Mucosa of stomach (tissue), 1 donor: ENCODE data around the gene CD93.

Experiments
- H3K27me3 ChIP-seq: one replicate; pipeline ENCODE4 v1.7.0; 2013; ENCODE audit warnings: mild to moderate bottlenecking, low read length; ENCODE audit not compliant: control insufficient read depth, insufficient read depth
- H3K36me3 ChIP-seq: one replicate; pipeline ENCODE4 v1.7.0; 2013; ENCODE audit warnings: low read length; ENCODE audit not compliant: control insufficient read depth, insufficient read depth
- H3K4me1 ChIP-seq: one replicate; pipeline ENCODE4 v1.7.0; 2013; ENCODE audit warnings: mild to moderate bottlenecking, low read length; ENCODE audit not compliant: control insufficient read depth, insufficient read depth
- H3K4me3 ChIP-seq: one replicate; pipeline ENCODE4 v1.7.0; 2013; ENCODE audit warnings: low read length
- H3K9ac ChIP-seq: one replicate; pipeline ENCODE4 v1.7.0; 2013; ENCODE audit warnings: mild to moderate bottlenecking, low read length, moderate library complexity
- H3K9me3 ChIP-seq: one replicate; pipeline ENCODE4 v1.7.0; 2013; ENCODE audit warnings: mild to moderate bottlenecking, low read length, moderate library complexity; ENCODE audit not compliant: control insufficient read depth
- donor health status: Pancreatic carcinoma.

CD93 gene

GRCh38 chr20:23072892-23073586 is 13.1 kb downstream of the CD93 start:
- Histone ChIP-seq H3K4me3 (no peak overlapping the region), H3K9ac (no peak overlapping the region), H3K9me3 (no peaks in the 10 kb centered on the region), H3K4me1 (no peaks in the 10 kb centered on the region), H3K36me3 (no peaks in the 10 kb centered on the region), H3K27me3 (no peaks in the 10 kb centered on the region)

GRCh38 chr20:23071996-23072395 is 14.1 kb downstream of the CD93 start:
- no peaks in the 10 kb centered on the region for H3K27me3 ChIP-seq
- no peak overlapping the region for H3K4me3 ChIP-seq
- no peaks in the 10 kb centered on the region for H3K9me3 ChIP-seq
- no peaks in the 10 kb centered on the region for H3K4me1 ChIP-seq
- H3K36me3 ChIP-seq: no peaks in the 10 kb centered on the region
- H3K9ac ChIP-seq: no peak overlapping the region

GRCh38 chr20:23071398-23071797 is 14.7 kb downstream of the CD93 start:
- no peaks in the 10 kb centered on the region for H3K4me1 ChIP-seq
- no peaks in the 10 kb centered on the region for H3K36me3 ChIP-seq
- H3K27me3 ChIP-seq: no peaks in the 10 kb centered on the region
- H3K9ac ChIP-seq: no peak overlapping the region
- no peak overlapping the region for H3K4me3 ChIP-seq
- H3K9me3 ChIP-seq: no peaks in the 10 kb centered on the region

- H3K36me3 ChIP-seq: no peaks in the 10 kb centered on the region
- no peaks in the 10 kb centered on the region for H3K27me3 ChIP-seq
- H3K9ac ChIP-seq: no peak overlapping the region
- no peaks in the 10 kb centered on the region for H3K9me3 ChIP-seq
- peaks cover 4% of the 10 kb centered on the region for H3K4me1 ChIP-seq
- no peak overlapping the region for H3K4me3 ChIP-seq
Measured at GRCh38 chr20:23069108-23069507, 17.0 kb downstream of the CD93 start.

- no peaks in the 10 kb centered on the region for H3K9me3 ChIP-seq
- H3K4me1 ChIP-seq: peaks cover 4% of the 10 kb centered on the region
- no peak overlapping the region for H3K9ac ChIP-seq
- no peaks in the 10 kb centered on the region for H3K36me3 ChIP-seq
- H3K27me3 ChIP-seq: no peaks in the 10 kb centered on the region
- no peak overlapping the region for H3K4me3 ChIP-seq
Measured at GRCh38 chr20:23068283-23068682, 17.8 kb downstream of the CD93 start.

- no peak overlapping the region for H3K4me3 ChIP-seq
- no peaks in the 10 kb centered on the region for H3K9me3 ChIP-seq
- no peak overlapping the region for H3K9ac ChIP-seq
- no peaks in the 10 kb centered on the region for H3K36me3 ChIP-seq
- no peaks in the 10 kb centered on the region for H3K27me3 ChIP-seq
- peaks cover 4% of the 10 kb centered on the region for H3K4me1 ChIP-seq
Measured at GRCh38 chr20:23066772-23067171, 19.4 kb downstream of the CD93 start.

- peaks cover 4% of the 10 kb centered on the region for H3K4me1 ChIP-seq
- no peak overlapping the region for H3K4me3 ChIP-seq
- no peaks in the 10 kb centered on the region for H3K36me3 ChIP-seq
- no peak overlapping the region for H3K9ac ChIP-seq
- no peaks in the 10 kb centered on the region for H3K9me3 ChIP-seq
- H3K27me3 ChIP-seq: no peaks in the 10 kb centered on the region
Measured at GRCh38 chr20:23065266-23066201, 20.6 kb downstream of the CD93 start.

- H3K9ac ChIP-seq: no peak overlapping the region
- H3K36me3 ChIP-seq: no peaks in the 10 kb centered on the region
- H3K27me3 ChIP-seq: no peaks in the 10 kb centered on the region
- no peaks in the 10 kb centered on the region for H3K9me3 ChIP-seq
- peaks cover 4% of the 10 kb centered on the region for H3K4me1 ChIP-seq
- H3K4me3 ChIP-seq: no peak overlapping the region
Measured at GRCh38 chr20:23063581-23063980, 22.5 kb downstream of the CD93 start.

GRCh38 chr20:23063168-23063567 is 23.0 kb downstream of the CD93 start:
- Histone ChIP-seq H3K36me3 (no peaks in the 10 kb centered on the region), H3K4me3 (no peak overlapping the region), H3K9me3 (no peaks in the 10 kb centered on the region), H3K9ac (no peak overlapping the region), H3K4me1 (peaks cover 4% of the 10 kb centered on the region), H3K27me3 (no peaks in the 10 kb centered on the region)

GRCh38 chr20:23062632-23063031 is 23.5 kb downstream of the CD93 start:
- peaks cover 4% of the 10 kb centered on the region for H3K4me1 ChIP-seq
- H3K4me3 ChIP-seq: no peak overlapping the region
- no peaks in the 10 kb centered on the region for H3K36me3 ChIP-seq
- H3K27me3 ChIP-seq: no peaks in the 10 kb centered on the region
- H3K9ac ChIP-seq: no peak overlapping the region
- H3K9me3 ChIP-seq: no peaks in the 10 kb centered on the region

GRCh38 chr20:23061734-23062561 is 24.2 kb downstream of the CD93 start:
- no peak overlapping the region for H3K4me3 ChIP-seq
- H3K27me3 ChIP-seq: no peaks in the 10 kb centered on the region
- H3K9ac ChIP-seq: no peak overlapping the region
- H3K9me3 ChIP-seq: no peaks in the 10 kb centered on the region
- no peaks in the 10 kb centered on the region for H3K36me3 ChIP-seq
- peaks cover 4% of the 10 kb centered on the region for H3K4me1 ChIP-seq

GRCh38 chr20:23061262-23061661 is 24.9 kb downstream of the CD93 start:
- H3K4me3 ChIP-seq: no peak overlapping the region
- H3K9me3 ChIP-seq: no peaks in the 10 kb centered on the region
- H3K9ac ChIP-seq: no peak overlapping the region
- no peaks in the 10 kb centered on the region for H3K27me3 ChIP-seq
- peaks cover 4% of the 10 kb centered on the region for H3K4me1 ChIP-seq
- H3K36me3 ChIP-seq: no peaks in the 10 kb centered on the region
